Nephron (organoid): Measurements from ENCODE around the gene CCDC9B.

ENCODE experiments used
- H3K27ac Mint-ChIP-seq, 3 experiments: 2 replicates each; pipeline ENCODE4 v1.8.0; 2020; ENCODE audit warnings: mixed read lengths in 3 of 3, mild to moderate bottlenecking in 2 of 3, moderate library complexity in 1 of 3
- H3K27me3 Mint-ChIP-seq: 2 replicates; pipeline ENCODE4 v1.8.0; 2021; ENCODE audit warnings: low read depth, mild to moderate bottlenecking, moderate library complexity, mixed read lengths
- H3K36me3 Mint-ChIP-seq: 2 replicates; pipeline ENCODE4 v1.8.0; 2020; ENCODE audit warnings: low read depth, mixed read lengths
- H3K4me1 Mint-ChIP-seq: 2 replicates; pipeline ENCODE4 v1.8.0; 2020; ENCODE audit warnings: mixed read lengths
- H3K4me3 Mint-ChIP-seq, 3 experiments: 2 replicates each; pipeline ENCODE4 v1.8.0; 2020; ENCODE audit warnings: mild to moderate bottlenecking in 3 of 3, mixed read lengths in 3 of 3, moderate library complexity in 2 of 3
- H3K9me3 Mint-ChIP-seq: 2 replicates; pipeline ENCODE4 v1.8.0; 2020; ENCODE audit warnings: mixed read lengths
- TF ChIP-seq, protein P1 (sequence below), 3 experiments: fragments of 200-600 bp; sonication (generic); IDR thresholded peaks; one replicate each; pipeline ENCODE4 v1.5.0; 2021; ENCODE audit warnings: antibody characterized with exemption in 3 of 3; ENCODE audit not compliant: unreplicated experiment in 3 of 3

Gene CCDC9B

DNA sequence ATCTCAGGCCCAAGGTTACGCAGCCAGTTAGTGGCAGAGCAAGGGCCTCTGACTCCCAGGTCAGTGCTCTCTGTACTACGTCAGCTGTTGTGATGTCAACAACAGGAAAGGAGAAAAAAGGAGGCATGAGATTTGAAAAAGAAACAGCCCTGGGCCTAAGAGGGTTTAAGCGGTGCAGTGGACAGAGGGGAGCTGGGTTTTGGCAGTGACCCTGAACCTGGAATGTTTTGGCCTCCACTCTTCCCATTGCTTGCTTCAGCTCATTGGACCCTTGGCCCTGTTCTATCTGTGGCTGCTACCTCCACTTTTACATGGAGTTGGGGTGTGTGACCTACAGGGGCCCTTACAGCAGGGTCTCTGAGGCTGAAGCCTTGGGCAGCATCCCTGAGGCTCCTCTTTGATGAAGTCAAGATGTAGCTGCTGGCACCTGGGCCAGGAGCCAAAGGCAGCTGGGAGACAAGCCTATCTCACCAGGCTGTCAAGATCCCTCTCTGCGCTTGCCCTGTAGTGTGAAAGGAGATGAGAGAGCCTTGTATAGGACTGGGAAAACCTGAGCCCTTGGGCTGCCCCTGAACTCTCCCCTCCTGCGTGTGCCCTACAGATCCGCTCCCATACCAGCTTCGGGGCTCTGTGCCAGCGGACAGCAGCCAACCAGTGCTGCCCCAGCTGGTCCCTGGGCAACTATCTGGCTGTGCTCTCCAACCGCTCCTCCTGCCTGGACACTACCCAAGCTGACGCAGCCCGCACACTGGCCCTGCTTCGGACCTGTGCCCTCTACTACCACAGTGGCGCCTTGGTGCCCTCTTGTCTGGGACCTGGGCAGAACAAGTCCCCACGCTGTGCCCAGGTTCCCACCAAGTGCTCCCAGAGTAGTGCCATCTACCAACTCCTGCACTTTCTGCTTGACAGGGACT lies 26.0 kb upstream of the CCDC9B start:
- Mint-ChIP-seq H3K36me3 (no peaks in the 10 kb centered on the region), H3K4me1 (peaks cover 20% of the 10 kb centered on the region), H3K9me3 (no peaks in the 10 kb centered on the region), H3K27ac (no peak overlapping the region), H3K27me3 (peaks cover 55% of the 10 kb centered on the region), H3K4me3 (no peak overlapping the region)
- TF ChIP-seq, protein P1, sequence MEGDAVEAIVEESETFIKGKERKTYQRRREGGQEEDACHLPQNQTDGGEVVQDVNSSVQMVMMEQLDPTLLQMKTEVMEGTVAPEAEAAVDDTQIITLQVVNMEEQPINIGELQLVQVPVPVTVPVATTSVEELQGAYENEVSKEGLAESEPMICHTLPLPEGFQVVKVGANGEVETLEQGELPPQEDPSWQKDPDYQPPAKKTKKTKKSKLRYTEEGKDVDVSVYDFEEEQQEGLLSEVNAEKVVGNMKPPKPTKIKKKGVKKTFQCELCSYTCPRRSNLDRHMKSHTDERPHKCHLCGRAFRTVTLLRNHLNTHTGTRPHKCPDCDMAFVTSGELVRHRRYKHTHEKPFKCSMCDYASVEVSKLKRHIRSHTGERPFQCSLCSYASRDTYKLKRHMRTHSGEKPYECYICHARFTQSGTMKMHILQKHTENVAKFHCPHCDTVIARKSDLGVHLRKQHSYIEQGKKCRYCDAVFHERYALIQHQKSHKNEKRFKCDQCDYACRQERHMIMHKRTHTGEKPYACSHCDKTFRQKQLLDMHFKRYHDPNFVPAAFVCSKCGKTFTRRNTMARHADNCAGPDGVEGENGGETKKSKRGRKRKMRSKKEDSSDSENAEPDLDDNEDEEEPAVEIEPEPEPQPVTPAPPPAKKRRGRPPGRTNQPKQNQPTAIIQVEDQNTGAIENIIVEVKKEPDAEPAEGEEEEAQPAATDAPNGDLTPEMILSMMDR (IDR thresholded peaks at IDR 0.05; ENCODE audit: unreplicated experiment in 3 of 3): no peak

DNA sequence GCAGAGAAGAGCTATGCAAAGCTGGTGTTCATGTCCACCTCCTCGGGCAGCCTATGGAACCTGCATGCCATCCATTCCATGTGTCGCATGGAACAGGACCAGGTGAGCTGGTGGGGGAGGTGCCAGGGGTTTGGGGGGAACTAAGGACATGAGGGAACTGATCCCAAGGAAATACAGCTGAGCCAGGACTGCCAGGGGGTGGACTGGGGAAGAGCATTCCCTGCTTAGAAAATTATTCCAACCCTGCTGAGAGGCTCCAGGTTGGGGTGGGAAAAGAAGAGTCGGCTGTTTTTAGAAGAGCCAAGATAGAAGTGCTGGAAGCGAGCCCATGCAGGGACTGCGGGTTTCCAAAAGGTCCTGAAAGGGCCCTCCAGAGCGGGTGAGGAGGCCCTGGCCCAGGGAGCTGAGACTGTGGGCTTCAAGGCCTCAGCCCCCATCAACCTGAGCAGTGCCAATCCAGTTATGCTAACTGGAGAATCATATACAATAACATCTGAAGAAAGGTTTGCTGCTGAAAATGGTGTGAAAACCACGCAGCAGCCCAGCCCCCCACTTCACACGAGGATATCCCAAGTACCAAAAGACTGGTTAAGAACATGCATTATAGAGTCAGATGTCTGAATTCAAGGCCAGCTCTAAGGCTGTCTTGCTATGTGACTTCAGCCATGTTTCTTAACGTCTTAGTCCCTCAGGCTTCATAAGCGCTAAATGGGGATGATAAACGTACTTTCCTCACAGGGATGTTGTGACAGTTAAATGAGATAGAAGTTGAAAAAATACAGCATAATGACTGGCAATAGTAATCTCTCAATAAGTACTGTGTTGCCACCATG lies 25.1 kb upstream of the CCDC9B start:
- Mint-ChIP-seq H3K4me1 (peaks cover 12% of the 10 kb centered on the region), H3K4me3 (peak overlapping the region in 1 of 3 experiments; percentile 25), H3K27me3 (peaks cover 58% of the 10 kb centered on the region), H3K9me3 (no peaks in the 10 kb centered on the region), H3K27ac (no peak overlapping the region), H3K36me3 (no peaks in the 10 kb centered on the region)
- TF ChIP-seq, protein P1 (IDR thresholded peaks at IDR 0.05; ENCODE audit: unreplicated experiment in 3 of 3): no peak

DNA sequence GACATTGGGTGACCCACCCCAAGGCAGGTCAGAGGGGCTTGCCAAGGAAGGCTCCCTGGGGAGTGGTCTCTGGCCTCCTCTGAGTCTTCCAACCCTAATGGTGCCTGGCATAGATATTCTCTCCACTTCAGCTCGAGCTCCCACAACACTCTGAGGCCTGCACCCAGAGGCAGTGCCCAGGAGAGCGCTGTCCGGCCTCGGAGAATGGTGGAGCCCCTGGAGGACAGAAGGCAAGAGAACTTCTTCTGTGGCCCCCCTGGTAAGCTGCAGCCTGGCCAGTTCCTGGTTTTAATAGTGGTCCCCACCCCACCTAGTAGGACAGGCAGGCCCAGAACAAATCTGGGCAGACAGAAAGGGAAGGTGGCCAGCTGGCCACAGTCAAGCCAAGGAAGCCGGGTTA lies 24.3 kb upstream of the CCDC9B start:
- Mint-ChIP-seq H3K4me1 (peaks cover 9% of the 10 kb centered on the region), H3K27ac (no peak overlapping the region), H3K9me3 (no peaks in the 10 kb centered on the region), H3K4me3 (no peak overlapping the region), H3K36me3 (no peaks in the 10 kb centered on the region), H3K27me3 (peaks cover 66% of the 10 kb centered on the region)
- TF ChIP-seq, protein P1 (IDR thresholded peaks at IDR 0.05; ENCODE audit: unreplicated experiment in 3 of 3): no peak

DNA sequence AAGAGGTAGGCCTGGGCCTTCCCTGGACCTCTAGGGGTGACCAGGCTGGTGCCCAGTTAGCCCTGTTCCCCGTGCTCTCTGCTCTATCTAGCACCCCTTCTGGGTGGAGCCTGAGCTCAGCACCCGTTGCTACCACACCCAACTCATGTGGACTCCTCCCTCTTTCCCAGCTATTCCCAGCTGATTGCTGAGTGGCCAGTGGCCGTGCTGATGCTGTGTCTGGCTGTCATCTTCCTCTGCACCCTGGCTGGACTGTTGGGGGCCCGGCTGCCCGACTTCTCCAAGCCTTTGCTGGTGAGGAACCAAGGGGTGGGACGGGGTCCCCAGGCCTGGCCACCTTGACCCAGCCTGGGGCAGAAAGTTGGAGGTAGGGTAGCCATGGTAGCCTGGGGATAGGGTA lies 23.5 kb upstream of the CCDC9B start:
- peaks cover 73% of the 10 kb centered on the region for H3K27me3 Mint-ChIP-seq
- H3K9me3 Mint-ChIP-seq: no peaks in the 10 kb centered on the region
- TF ChIP-seq, protein P1 (IDR thresholded peaks at IDR 0.05; ENCODE audit: unreplicated experiment in 3 of 3): no peak
- no peak overlapping the region for H3K4me3 Mint-ChIP-seq
- H3K27ac Mint-ChIP-seq: no peak overlapping the region
- no peaks in the 10 kb centered on the region for H3K36me3 Mint-ChIP-seq
- peaks cover 8% of the 10 kb centered on the region for H3K4me1 Mint-ChIP-seq

DNA sequence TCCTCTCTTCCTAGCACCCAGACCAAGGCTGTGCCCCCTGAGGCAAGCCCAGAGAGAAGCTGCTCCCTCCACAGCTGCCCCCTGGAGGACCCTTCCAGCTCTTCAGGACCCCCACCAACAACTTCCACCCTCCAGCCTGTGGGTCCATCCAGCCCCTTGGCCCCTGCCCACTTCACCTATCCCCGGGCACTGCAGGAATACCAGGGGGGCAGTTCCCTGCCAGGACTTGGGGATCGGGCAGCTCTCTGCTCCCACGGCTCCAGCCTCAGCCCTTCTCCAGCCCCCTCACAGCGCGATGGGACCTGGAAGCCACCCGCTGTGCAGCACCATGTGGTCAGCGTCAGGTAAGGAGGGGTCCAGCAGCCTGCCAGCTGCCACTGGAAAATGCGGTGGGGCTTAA lies 22.9 kb upstream of the CCDC9B start:
- Mint-ChIP-seq H3K36me3 (no peaks in the 10 kb centered on the region), H3K4me3 (no peak overlapping the region)
- TF ChIP-seq, protein P1 (IDR thresholded peaks at IDR 0.05; ENCODE audit: unreplicated experiment in 3 of 3): no peak

More for the DNA sequence above, 22.9 kb upstream of the CCDC9B start:
- no peak overlapping the region for H3K27ac Mint-ChIP-seq
- H3K27me3 Mint-ChIP-seq: peaks cover 72% of the 10 kb centered on the region
- peaks cover 5% of the 10 kb centered on the region for H3K4me1 Mint-ChIP-seq
- H3K9me3 Mint-ChIP-seq: no peaks in the 10 kb centered on the region
